Lung (tissue), 12 donors: ENCODE measurements around the gene ZNF573. TPM values are rescaled to one million over a fixed set of nuclear protein-coding genes. Genes with fewer than 3 reads are reported as not detected.

Source experiments
- ATAC-seq: fragments of 200-7000 bp; cut with Tn5 transposase; one replicate; pipeline ENCODE4 v1.9.1; 2020; ENCODE audit warnings: moderate number of reproducible peaks; ENCODE audit not compliant: insufficient read depth, low FRiP score
- DNase-seq, 3 donors: peaks; one replicate each; pipeline ENCODE4 v3.0.0-alpha.2; 2013 to 2017
- H3K27ac ChIP-seq, 2 donors: one replicate each; pipeline ENCODE4 v1.5.1; 2013; ENCODE audit warnings: mild to moderate bottlenecking in 2 of 2, moderate library complexity in 2 of 2, control low read depth in 1 of 2, inconsistent platforms in 1 of 2, low read depth in 1 of 2, low read length in 1 of 2
- H3K27me3 ChIP-seq, 3 donors: one replicate each; pipeline ENCODE4 v1.5.1; 2013; ENCODE audit warnings: low read length in 2 of 3; ENCODE audit not compliant: control insufficient read depth in 3 of 3, insufficient read depth in 3 of 3
- H3K36me3 ChIP-seq, 4 donors: one replicate each; pipeline ENCODE4 v1.5.1; 2013; ENCODE audit warnings: low read length in 4 of 4, mild to moderate bottlenecking in 1 of 4, moderate library complexity in 1 of 4; ENCODE audit not compliant: control insufficient read depth in 4 of 4, insufficient read depth in 4 of 4
- H3K4me1 ChIP-seq, 5 donors: one replicate each; pipeline ENCODE4 v1.5.1; 2013; ENCODE audit warnings: low read length in 5 of 5, mild to moderate bottlenecking in 2 of 5, moderate library complexity in 1 of 5; ENCODE audit not compliant: control insufficient read depth in 5 of 5, insufficient read depth in 5 of 5
- H3K4me3 ChIP-seq: one replicate; pipeline ENCODE4 v1.5.1; 2013; ENCODE audit warnings: mild to moderate bottlenecking, control low read depth, moderate library complexity
- H3K9ac ChIP-seq, 2 donors: one replicate each; pipeline ENCODE4 v1.5.1; 2013; ENCODE audit warnings: low read length in 2 of 2, control low read depth in 1 of 2; ENCODE audit not compliant: insufficient read depth in 1 of 2
- H3K9me3 ChIP-seq, 4 donors: one replicate each; pipeline ENCODE4 v1.5.1; 2013; ENCODE audit warnings: low read length in 3 of 4, mild to moderate bottlenecking in 1 of 4, moderate library complexity in 1 of 4; ENCODE audit not compliant: control insufficient read depth in 4 of 4, insufficient read depth in 3 of 4
- WGBS, 2 donors: extraction: QIAGEN DNeasy Blood & Tissue Kit; methylation state at CpG; one replicate each; pipeline ENCODE4 v1.1.7; 2013; 5-methylcytosine and 5-hydroxymethylcytosine counted together
- polyA plus RNA-seq, 2 donors: library from polyadenylated mRNA; stranded (reverse); fragments of 200-250 nt; gene quantifications; one replicate each; pipeline ENCODE4 v1.2.1, GENCODE V29; 2013
- total RNA-seq, 2 donors: library from RNA; depleted of rRNA in 1 of 2; stranded (reverse); fragments of >200 nt in 1 of 2; gene quantifications; one replicate each; pipeline ENCODE4 v1.2.1, GENCODE V29; 2014 to 2021
- TF ChIP-seq, protein P1 (sequence below): IDR thresholded peaks from 2 replicates; pipeline ENCODE4 v1.5.1; 2012; ENCODE audit warnings: mild to moderate bottlenecking; ENCODE audit errors: control extremely low read depth, extremely low read depth
- donor health status: control.
- donor health status: control.
- donor health status: Bipolar disorder and iron deficiency.
- donor health status: healthy.
- donor health status: DM: yes; HTN: yes; CAD: no.

The ZNF573 gene
- total and polyA plus RNA-seq, 4 donors: 1.1 to 25.0 (median 5.3) TPM

GRCh38 chr19:37716140-37716539 is 63.2 kb downstream of the ZNF573 start:
- Histone ChIP-seq H3K27me3 (no peaks in the 10 kb centered on the region), H3K4me3 (no peak overlapping the region), H3K9me3 (peaks cover 0 to 4% (median 0%) of the 10 kb centered on the region in 4 donors), H3K9ac (no peak overlapping the region), H3K4me1 (peaks cover 0 to 12% (median 5%) of the 10 kb centered on the region in 5 donors), H3K27ac (no peak overlapping the region), H3K36me3 (peaks cover 2 to 13% (median 6%) of the 10 kb centered on the region in 4 donors)
- ATAC-seq: no peak
- DNase-seq: no peak
- 98 to 99% methylated on average over 2 of the region's 2 CpGs for WGBS, 2 donors
- TF ChIP-seq, protein P1, sequence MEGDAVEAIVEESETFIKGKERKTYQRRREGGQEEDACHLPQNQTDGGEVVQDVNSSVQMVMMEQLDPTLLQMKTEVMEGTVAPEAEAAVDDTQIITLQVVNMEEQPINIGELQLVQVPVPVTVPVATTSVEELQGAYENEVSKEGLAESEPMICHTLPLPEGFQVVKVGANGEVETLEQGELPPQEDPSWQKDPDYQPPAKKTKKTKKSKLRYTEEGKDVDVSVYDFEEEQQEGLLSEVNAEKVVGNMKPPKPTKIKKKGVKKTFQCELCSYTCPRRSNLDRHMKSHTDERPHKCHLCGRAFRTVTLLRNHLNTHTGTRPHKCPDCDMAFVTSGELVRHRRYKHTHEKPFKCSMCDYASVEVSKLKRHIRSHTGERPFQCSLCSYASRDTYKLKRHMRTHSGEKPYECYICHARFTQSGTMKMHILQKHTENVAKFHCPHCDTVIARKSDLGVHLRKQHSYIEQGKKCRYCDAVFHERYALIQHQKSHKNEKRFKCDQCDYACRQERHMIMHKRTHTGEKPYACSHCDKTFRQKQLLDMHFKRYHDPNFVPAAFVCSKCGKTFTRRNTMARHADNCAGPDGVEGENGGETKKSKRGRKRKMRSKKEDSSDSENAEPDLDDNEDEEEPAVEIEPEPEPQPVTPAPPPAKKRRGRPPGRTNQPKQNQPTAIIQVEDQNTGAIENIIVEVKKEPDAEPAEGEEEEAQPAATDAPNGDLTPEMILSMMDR: no peak

GRCh38 chr19:37706052-37706605 is 73.3 kb downstream of the ZNF573 start:
- Histone ChIP-seq H3K9ac (no peak overlapping the region), H3K9me3 (peaks cover 0 to 19% (median 0%) of the 10 kb centered on the region in 4 donors), H3K36me3 (peaks cover 6 to 23% (median 10%) of the 10 kb centered on the region in 4 donors), H3K27ac (no peak overlapping the region), H3K27me3 (no peaks in the 10 kb centered on the region), H3K4me3 (no peak overlapping the region), H3K4me1 (no peaks in the 10 kb centered on the region)
- TF ChIP-seq, protein P1: no peak
- DNase-seq (no peak), ATAC-seq (no peak)
- WGBS, 2 donors: 95 to 97% methylated on average over 7 of the region's 7 CpGs

DNA sequence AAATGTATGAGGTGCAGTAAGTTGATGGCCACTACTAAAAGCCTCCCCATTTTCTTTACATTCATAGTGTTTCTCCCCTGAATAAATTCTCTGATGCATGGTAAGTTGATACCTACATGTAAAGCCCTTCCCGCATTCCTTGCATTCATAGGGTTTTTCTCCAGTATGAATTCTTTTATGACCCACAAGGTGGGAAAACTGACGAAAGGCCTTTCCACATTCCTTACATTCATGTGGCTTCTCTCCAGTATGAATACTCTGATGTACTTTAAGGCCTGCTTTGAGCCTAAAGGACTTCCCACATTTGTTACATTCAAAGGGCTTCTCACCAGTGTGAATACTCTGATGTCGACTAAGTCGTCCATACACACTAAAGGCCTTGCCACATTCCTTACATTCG is 80.3 kb downstream of the ZNF573 start:
- no peak overlapping the region for H3K9ac ChIP-seq
- 89 to 90% methylated on average over 5 of the region's 5 CpGs for WGBS, 2 donors
- H3K27ac ChIP-seq: no peak overlapping the region
- H3K9me3 ChIP-seq: peaks cover 0 to 19% (median 1%) of the 10 kb centered on the region in 4 donors
- DNase-seq (no peak), ATAC-seq (no peak)
- no peaks in the 10 kb centered on the region for H3K4me1 ChIP-seq
- H3K4me3 ChIP-seq: no peak overlapping the region
- TF ChIP-seq, protein P1: no peak
- peaks cover 4 to 31% (median 16%) of the 10 kb centered on the region in 4 donors for H3K36me3 ChIP-seq
- no peaks in the 10 kb centered on the region for H3K27me3 ChIP-seq

DNA sequence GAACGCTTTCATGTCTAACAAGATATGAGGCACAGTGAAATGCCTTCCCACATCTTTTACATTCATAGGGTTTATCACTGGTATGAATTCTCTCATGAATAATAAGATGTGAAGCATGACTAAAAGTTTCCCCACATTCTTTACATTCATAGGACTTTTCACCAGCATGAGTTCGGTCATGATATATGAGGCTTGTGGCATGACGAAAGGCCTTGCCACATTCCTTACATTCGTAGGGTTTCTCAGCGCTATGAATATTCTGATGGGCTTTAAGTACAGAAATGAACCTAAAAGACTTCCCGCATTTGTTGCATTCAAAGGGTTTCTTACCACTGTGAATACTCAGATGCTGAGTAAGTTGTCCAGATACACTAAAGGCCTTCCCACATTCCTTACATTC is 81.2 kb downstream of the ZNF573 start:
- ATAC-seq (no peak), DNase-seq (no peak)
- H3K36me3 ChIP-seq: peaks cover 4 to 28% (median 16%) of the 10 kb centered on the region in 4 donors
- peaks cover 0 to under 1% (median 0%) of the 10 kb centered on the region in 5 donors for H3K4me1 ChIP-seq
- no peak overlapping the region for H3K27ac ChIP-seq
- H3K9me3 ChIP-seq: peaks cover 0 to 19% (median 1%) of the 10 kb centered on the region in 4 donors
- 95 to 98% methylated on average over 6 of the region's 6 CpGs for WGBS, 2 donors
- no peaks in the 10 kb centered on the region for H3K27me3 ChIP-seq
- H3K4me3 ChIP-seq: no peak overlapping the region
- H3K9ac ChIP-seq: no peak overlapping the region
- TF ChIP-seq, protein P1: no peak
